ENCODE measurements around the gene ZNF107. TPM values are rescaled to one million over a fixed set of nuclear protein-coding genes. Genes with fewer than 3 reads are reported as not detected.
A peak's percentile ranks its signal among the peaks of the same experiment; 100 is the strongest.
"Not testable (repeated sequence)": the region's sequence is repeated elsewhere in the genome, so short reads cannot be mapped to it uniquely, and the experiment has no call there.

ZNF107 gene
- total RNA-seq, 2 experiments from 2014 or later, result 20.2 to 21.7 TPM

DNA sequence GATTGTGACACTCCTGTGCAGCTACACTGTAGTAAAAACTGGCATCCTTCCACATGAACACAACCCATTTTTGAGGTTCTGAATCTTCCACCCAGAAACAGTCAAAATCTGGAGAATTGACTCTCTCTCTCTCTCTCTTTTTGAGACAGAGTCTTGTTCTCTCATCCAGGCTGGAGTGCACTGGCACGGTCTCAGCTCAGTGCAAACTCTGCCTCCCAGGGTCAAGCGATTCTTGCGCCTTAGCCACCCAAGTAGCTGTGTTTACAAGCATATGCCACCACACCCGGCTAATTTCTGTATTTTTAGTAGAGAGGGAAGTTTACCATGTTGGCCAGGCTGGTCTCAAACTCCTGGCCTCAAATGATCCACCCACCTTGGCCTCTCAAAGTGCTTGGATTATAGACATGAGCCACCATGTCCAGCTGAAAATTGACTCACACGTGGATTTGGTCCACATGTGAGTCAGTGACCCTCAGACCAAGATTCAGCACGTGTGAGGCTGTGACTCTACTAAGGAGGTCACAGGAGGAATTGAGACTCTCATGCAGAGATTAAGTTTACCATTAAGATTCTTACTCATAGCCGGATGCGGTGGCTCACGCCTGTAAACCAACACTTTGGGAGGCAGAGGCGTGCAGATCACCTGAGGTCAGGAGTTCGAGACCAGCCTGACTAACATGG is 12.1 kb upstream of the ZNF107 start:
- CTCF ChIA-PET, result no interaction called here
- no peak overlapping the region for H3K4me3 Mint-ChIP-seq
- no peaks in the 10 kb centered on the region for H3K27me3 Mint-ChIP-seq (ENCODE audit: low read depth)
- POLR2A ChIA-PET, result no interaction called here
- H3K9me3 Mint-ChIP-seq (ENCODE audit: insufficient read depth), result peaks cover 4% of the 10 kb centered on the region
- H3K36me3 Mint-ChIP-seq (ENCODE audit: low read depth), result no peaks in the 10 kb centered on the region
- no peaks in the 10 kb centered on the region for H3K4me1 Mint-ChIP-seq (ENCODE audit: low read depth)
- ATAC-seq (no peak), DNase-seq (no peak)
- H3K27ac Mint-ChIP-seq, result no peak overlapping the region

GRCh38 chr7:64654796-64655548 is 11.0 kb upstream of the ZNF107 start:
- POLR2A ChIA-PET, result no interaction called here

GRCh38 chr7:64655811-64656210 is 10.1 kb upstream of the ZNF107 start:
- Mint-ChIP-seq H3K9me3 (ENCODE audit: insufficient read depth) (peaks cover 4% of the 10 kb centered on the region), H3K4me3 (no peak overlapping the region), H3K36me3 (ENCODE audit: low read depth) (no peaks in the 10 kb centered on the region), H3K27ac (no peak overlapping the region), H3K27me3 (ENCODE audit: low read depth) (no peaks in the 10 kb centered on the region), H3K4me1 (ENCODE audit: low read depth) (no peaks in the 10 kb centered on the region)
- DNase-seq, result no peak
- ChIA-PET POLR2A (no interaction called here), CTCF (no interaction called here)
- ATAC-seq, result no peak

More at GRCh38 chr7:64654796-64655548, 11.0 kb upstream of the ZNF107 start:
- Mint-ChIP-seq H3K9me3 (ENCODE audit: insufficient read depth) (peaks cover 4% of the 10 kb centered on the region), H3K4me1 (ENCODE audit: low read depth) (no peaks in the 10 kb centered on the region), H3K27ac (no peak overlapping the region), H3K36me3 (ENCODE audit: low read depth) (no peaks in the 10 kb centered on the region), H3K4me3 (no peak overlapping the region), H3K27me3 (ENCODE audit: low read depth) (no peaks in the 10 kb centered on the region)
- CTCF ChIA-PET, result no interaction called here
- no peak for DNase-seq
- ATAC-seq, result no peak

- ChIA-PET POLR2A (no interaction called here), CTCF (no interaction called here)
- Mint-ChIP-seq H3K4me3 (no peak overlapping the region), H3K27me3 (ENCODE audit: low read depth) (no peaks in the 10 kb centered on the region), H3K36me3 (ENCODE audit: low read depth) (peaks cover 4% of the 10 kb centered on the region), H3K27ac (no peak overlapping the region), H3K9me3 (ENCODE audit: insufficient read depth) (peaks cover 9% of the 10 kb centered on the region), H3K4me1 (ENCODE audit: low read depth) (no peaks in the 10 kb centered on the region)
- ATAC-seq, result no peak
- DNase-seq, result no peak
Observed at GRCh38 chr7:64656489-64656888, 9.4 kb upstream of the ZNF107 start.

- Mint-ChIP-seq H3K9me3 (ENCODE audit: insufficient read depth) (peaks cover 15% of the 10 kb centered on the region), H3K36me3 (ENCODE audit: low read depth) (peaks cover 28% of the 10 kb centered on the region)
- H3K27me3 Mint-ChIP-seq (ENCODE audit: low read depth); ATAC-seq; POLR2A ChIA-PET; H3K27ac Mint-ChIP-seq; H3K4me1 Mint-ChIP-seq (ENCODE audit: low read depth); CTCF ChIA-PET; DNase-seq; H3K4me3 Mint-ChIP-seq: not testable (repeated sequence)
Observed at GRCh38 chr7:64662091-64662490, 3.8 kb upstream of the ZNF107 start.

GRCh38 chr7:64666663-64667050 is 724 bp downstream of the ZNF107 start:
- Mint-ChIP-seq H3K36me3 (ENCODE audit: low read depth) (peaks cover 65% of the 10 kb centered on the region), H3K4me3 (peak overlapping the region; percentile 96), H3K9me3 (ENCODE audit: insufficient read depth) (peaks cover 24% of the 10 kb centered on the region), H3K4me1 (ENCODE audit: low read depth) (peaks cover 28% of the 10 kb centered on the region), H3K27me3 (ENCODE audit: low read depth) (no peaks in the 10 kb centered on the region), H3K27ac (peak overlapping the region; percentile 98)
- ChIA-PET CTCF (interaction anchor here (0.9 kb wide), 1 partner anchor 34 kb away, joined by 3 read pairs; no protein-coding TSS in a partner anchor), POLR2A (interaction anchor here (0.6 to 2.2 kb wide), 11 partner anchors 8 to 359 kb away, joined by 3 to 22 read pairs (median 5); partner anchors contain the start of genes ERV3-1, ZNF138, ZNF273 and ZNF680)
- ATAC-seq (no peak), DNase-seq (no peak)

- DNase-seq, result no peak
- ChIA-PET POLR2A (interaction anchor here (0.6 to 2.2 kb wide), 4 partner anchors 17 to 236 kb away, joined by 3 to 18 read pairs (median 11); partner anchors contain the start of genes ZNF138 and ZNF273), CTCF (interaction anchor here (0.9 kb wide), 1 partner anchor 33 kb away, joined by 3 read pairs; no protein-coding TSS in a partner anchor)
- Mint-ChIP-seq H3K4me3 (peak overlapping the region; percentile 96), H3K27me3 (ENCODE audit: low read depth) (no peaks in the 10 kb centered on the region), H3K4me1 (ENCODE audit: low read depth) (peaks cover 29% of the 10 kb centered on the region), H3K9me3 (ENCODE audit: insufficient read depth) (peaks cover 23% of the 10 kb centered on the region), H3K27ac (peak overlapping the region; percentile 98), H3K36me3 (ENCODE audit: low read depth) (peaks cover 67% of the 10 kb centered on the region)
- ATAC-seq, result no peak
Observed at GRCh38 chr7:64667311-64667710, 1.4 kb downstream of the ZNF107 start.

DNA sequence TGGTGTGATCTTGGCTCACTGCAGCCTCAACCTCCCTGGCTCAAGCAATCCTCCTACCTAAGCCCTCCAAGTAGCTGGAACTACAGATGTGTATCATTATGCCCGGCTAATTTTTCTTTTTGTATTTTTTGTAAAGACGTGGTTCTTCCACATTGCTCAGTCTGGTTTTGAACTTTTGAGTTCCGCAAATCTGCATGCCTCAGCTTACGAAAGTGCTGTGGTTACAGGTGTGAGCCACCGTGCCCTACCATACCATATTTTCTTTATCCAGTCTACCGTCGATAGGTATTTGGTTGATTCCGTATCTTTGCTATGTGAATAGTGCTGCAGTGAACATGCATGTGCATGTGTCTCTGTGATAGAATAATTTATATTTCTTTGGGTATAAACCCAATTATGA is 6.5 kb downstream of the ZNF107 start:
- CTCF ChIA-PET, result no interaction called here
- Mint-ChIP-seq H3K9me3 (ENCODE audit: insufficient read depth) (peaks cover 61% of the 10 kb centered on the region), H3K4me1 (ENCODE audit: low read depth) (peaks cover 28% of the 10 kb centered on the region), H3K36me3 (ENCODE audit: low read depth) (peaks cover 85% of the 10 kb centered on the region), H3K4me3 (no peak overlapping the region), H3K27ac (no peak overlapping the region), H3K27me3 (ENCODE audit: low read depth) (no peaks in the 10 kb centered on the region)
- POLR2A ChIA-PET, result no interaction called here
- ATAC-seq, result no peak
- DNase-seq, result no peak

- H3K4me3 Mint-ChIP-seq, result no peak overlapping the region
- no peaks in the 10 kb centered on the region for H3K27me3 Mint-ChIP-seq (ENCODE audit: low read depth)
- ATAC-seq (no peak), DNase-seq (no peak)
- peaks cover under 1% of the 10 kb centered on the region for H3K36me3 Mint-ChIP-seq (ENCODE audit: low read depth)
- H3K27ac Mint-ChIP-seq, result no peak overlapping the region
- POLR2A ChIA-PET, result interaction anchor here (1.2 kb wide), 1 partner anchor 18 kb away, joined by 5 read pairs; no protein-coding TSS in a partner anchor
- H3K4me1 Mint-ChIP-seq (ENCODE audit: low read depth), result peaks cover 23% of the 10 kb centered on the region
- peaks cover 40% of the 10 kb centered on the region for H3K9me3 Mint-ChIP-seq (ENCODE audit: insufficient read depth)
- CTCF ChIA-PET, result no interaction called here
Observed at GRCh38 chr7:64685091-64685490, 19.2 kb downstream of the ZNF107 start.

GRCh38 chr7:64685741-64686140 is 19.8 kb downstream of the ZNF107 start:
- no peak for DNase-seq
- Mint-ChIP-seq H3K27me3 (ENCODE audit: low read depth) (no peaks in the 10 kb centered on the region), H3K27ac (peak overlapping the region; percentile 35), H3K4me3 (no peak overlapping the region), H3K4me1 (ENCODE audit: low read depth) (peaks cover 23% of the 10 kb centered on the region), H3K9me3 (ENCODE audit: insufficient read depth) (peaks cover 40% of the 10 kb centered on the region), H3K36me3 (ENCODE audit: low read depth) (peaks cover 7% of the 10 kb centered on the region)
- POLR2A ChIA-PET, result no interaction called here
- CTCF ChIA-PET, result no interaction called here
- no peak for ATAC-seq

DNA sequence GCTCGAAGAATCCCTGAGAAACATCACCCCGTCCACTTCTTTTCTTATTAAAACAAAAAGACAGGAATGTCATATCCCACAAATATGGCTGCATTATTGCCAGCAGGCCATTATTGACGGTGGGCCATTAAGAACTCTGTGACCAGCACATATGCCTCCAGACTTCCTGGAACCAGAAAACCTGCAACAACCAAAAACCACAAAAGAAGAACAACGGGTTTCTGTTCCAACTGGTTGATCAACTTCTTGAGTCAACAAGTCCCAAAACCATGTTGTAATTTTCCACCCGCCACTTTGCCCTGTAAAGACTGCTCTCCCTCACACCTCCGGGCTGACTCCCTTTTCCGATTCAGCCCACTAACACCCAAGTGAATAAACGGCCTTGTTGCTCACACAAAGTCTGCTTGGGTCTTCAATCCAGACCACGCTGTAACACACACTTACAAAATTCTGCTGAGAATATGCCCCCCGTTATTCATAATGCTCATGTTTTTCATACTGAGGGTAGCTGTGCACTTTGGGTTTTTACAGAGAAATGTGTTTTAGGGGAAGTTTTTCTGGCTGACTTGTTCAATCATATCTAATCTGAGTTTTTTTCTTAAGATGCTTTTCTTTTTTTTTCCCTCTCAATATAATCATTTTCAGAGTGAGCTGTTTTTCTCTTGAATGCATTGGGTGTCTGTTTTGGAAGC is 20.7 kb downstream of the ZNF107 start:
- POLR2A ChIA-PET, result interaction anchor here (0.6 to 1.3 kb wide), 2 partner anchors 20 to 33 kb away, joined by 3 to 4 read pairs; partner anchors contain the start of gene ZNF107
- Mint-ChIP-seq H3K4me1 (ENCODE audit: low read depth) (peaks cover 23% of the 10 kb centered on the region), H3K4me3 (no peak overlapping the region), H3K9me3 (ENCODE audit: insufficient read depth) (peaks cover 43% of the 10 kb centered on the region), H3K36me3 (ENCODE audit: low read depth) (peaks cover 14% of the 10 kb centered on the region), H3K27me3 (ENCODE audit: low read depth) (no peaks in the 10 kb centered on the region), H3K27ac (peak overlapping the region; percentile 37)
- ATAC-seq (no peak), DNase-seq (no peak)
- CTCF ChIA-PET, result no interaction called here

DNA sequence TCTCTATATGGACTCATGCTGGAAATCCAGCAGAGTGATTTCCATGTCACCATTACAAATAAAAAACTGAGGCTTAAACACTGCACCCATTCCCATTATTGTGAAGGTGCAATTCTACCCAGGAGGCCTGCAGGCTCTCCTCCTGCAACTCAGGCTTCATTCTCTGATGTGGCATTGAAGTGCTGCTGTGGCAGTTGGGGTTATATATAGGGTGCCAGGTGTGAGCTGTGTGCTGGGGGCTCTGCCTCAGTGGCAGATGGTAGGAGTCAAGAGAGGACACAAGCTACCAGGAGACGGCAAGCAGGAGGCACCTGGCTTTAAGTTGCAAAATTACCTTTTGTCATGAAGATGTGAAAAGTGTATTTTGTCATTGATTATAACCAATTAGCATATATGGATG is 21.3 kb downstream of the ZNF107 start:
- DNase-seq, result no peak
- ChIA-PET CTCF (no interaction called here), POLR2A (interaction anchor here (0.6 to 1.3 kb wide), 2 partner anchors 21 to 33 kb away, joined by 3 to 4 read pairs; partner anchors contain the start of gene ZNF107)
- no peak overlapping the region for H3K27ac Mint-ChIP-seq
- no peaks in the 10 kb centered on the region for H3K27me3 Mint-ChIP-seq (ENCODE audit: low read depth)
- no peak overlapping the region for H3K4me3 Mint-ChIP-seq
- H3K36me3 Mint-ChIP-seq (ENCODE audit: low read depth), result peaks cover 21% of the 10 kb centered on the region
- peaks cover 50% of the 10 kb centered on the region for H3K9me3 Mint-ChIP-seq (ENCODE audit: insufficient read depth)
- H3K4me1 Mint-ChIP-seq (ENCODE audit: low read depth), result peaks cover 23% of the 10 kb centered on the region
- no peak for ATAC-seq

Measured in activated CD8-positive, alpha-beta T cell treated with anti-CD3 and anti-CD28 coated beads, Interleukin-2, amount 10 ng/mL, durations not matched to agents 7 days and 5 days (primary cell).